Mucosa of descending colon (tissue), 3 donors: ENCODE measurements around the gene MAEA. TPM values are rescaled to one million over a fixed set of nuclear protein-coding genes. Genes with fewer than 3 reads are reported as not detected.

Experiments used
- ATAC-seq: fragments of 200-7000 bp; cut with Tn5 transposase; one replicate; pipeline ENCODE4 v1.9.1; 2020; ENCODE audit warnings: mild to moderate bottlenecking, moderate library complexity
- DNase-seq, 3 donors: peaks; one replicate each; pipeline ENCODE4 v3.0.0-alpha.2; 2020
- H3K36me3 ChIP-seq: fragments of 200-600 bp; one replicate; pipeline ENCODE4 v1.8.0; 2021; ENCODE audit warnings: low read depth, mild to moderate bottlenecking
- H3K4me1 ChIP-seq: fragments of 200-600 bp; one replicate; pipeline ENCODE4 v1.8.0; 2021; ENCODE audit warnings: low read depth, mild to moderate bottlenecking
- H3K4me3 ChIP-seq: fragments of 200-600 bp; one replicate; pipeline ENCODE4 v1.8.0; 2021; ENCODE audit warnings: mild to moderate bottlenecking
- H3K9me3 ChIP-seq: fragments of 200-600 bp; one replicate; pipeline ENCODE4 v1.8.0; 2021; ENCODE audit warnings: mild to moderate bottlenecking
- CTCF ChIP-seq: fragments of 200-600 bp; IDR thresholded peaks from one replicate; pipeline ENCODE4 v1.8.0; 2022; ENCODE audit warnings: antibody characterized with exemption, mild to moderate bottlenecking
- intact Hi-C, 2 donors: fragments of 100-400 bp; cut with DNase I in 1 of 2; cut with micrococcal nuclease in 1 of 2; formaldehyde crosslinking; loops; one replicate each; pipeline versions ENCODE4 v1.11.0 to v1.11.1; 2022; cut with DNase I, micrococcal nuclease
- total RNA-seq, 3 donors: library from RNA; stranded (reverse); fragmentation: NEBNext Ultra II Directional in 2 of 3; extraction: Animal tissue kit (Norgen Biotek cat#: 25700) in 2 of 3; gene quantifications; one replicate each; pipeline versions ENCODE4 v1.2.1 to v1.2.4, GENCODE V29; 2021 to 2023
- donor health status: DM: no; HTN: no; CAD: no; lungs with moderate emphysema.
- donor health status: DM: no; HTN: no; CAD: no.
- donor health status: DM: no; HTN: yes; CAD: no.

MAEA gene
- total RNA-seq, 3 donors from 2014 or later, result 75.5 to 112 (median 98.4) TPM

DNA sequence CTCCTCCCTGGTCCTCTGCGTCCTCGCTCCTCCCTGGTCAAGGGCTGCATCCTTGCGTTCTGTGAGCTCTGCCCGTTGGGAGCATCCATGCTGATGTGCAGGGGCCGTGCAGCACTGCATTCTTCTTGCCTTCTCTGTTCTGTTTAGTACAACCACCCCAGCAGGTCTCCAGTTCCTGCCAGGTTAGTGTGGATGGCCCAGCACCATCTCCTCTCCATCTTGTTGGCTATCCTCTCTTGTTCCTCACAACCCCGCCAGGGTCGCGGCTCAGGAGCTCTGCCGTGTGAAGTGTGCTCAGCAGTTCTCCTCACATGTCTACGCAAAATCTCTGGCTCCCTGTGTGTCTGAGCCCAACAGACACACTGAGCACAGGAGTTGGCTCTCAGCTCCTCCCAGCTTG lies 10.4 kb upstream of the MAEA start:
- DNase-seq (no peak), ATAC-seq (no peak)
- H3K4me3 ChIP-seq, result no peak overlapping the region
- intact Hi-C loops, result no loop called here
- no peaks in the 10 kb centered on the region for H3K36me3 ChIP-seq
- no peaks in the 10 kb centered on the region for H3K9me3 ChIP-seq
- H3K4me1 ChIP-seq, result no peaks in the 10 kb centered on the region
- no peak for TF ChIP-seq CTCF

GRCh38 chr4:1283711-1284110 lies 6.0 kb upstream of the MAEA start:
- intact Hi-C loops, result no loop called here
- no peaks in the 10 kb centered on the region for H3K4me1 ChIP-seq
- H3K4me3 ChIP-seq, result no peak overlapping the region
- DNase-seq (no peak), ATAC-seq (no peak)
- TF ChIP-seq CTCF, result no peak
- H3K36me3 ChIP-seq, result no peaks in the 10 kb centered on the region
- H3K9me3 ChIP-seq, result no peaks in the 10 kb centered on the region

DNA sequence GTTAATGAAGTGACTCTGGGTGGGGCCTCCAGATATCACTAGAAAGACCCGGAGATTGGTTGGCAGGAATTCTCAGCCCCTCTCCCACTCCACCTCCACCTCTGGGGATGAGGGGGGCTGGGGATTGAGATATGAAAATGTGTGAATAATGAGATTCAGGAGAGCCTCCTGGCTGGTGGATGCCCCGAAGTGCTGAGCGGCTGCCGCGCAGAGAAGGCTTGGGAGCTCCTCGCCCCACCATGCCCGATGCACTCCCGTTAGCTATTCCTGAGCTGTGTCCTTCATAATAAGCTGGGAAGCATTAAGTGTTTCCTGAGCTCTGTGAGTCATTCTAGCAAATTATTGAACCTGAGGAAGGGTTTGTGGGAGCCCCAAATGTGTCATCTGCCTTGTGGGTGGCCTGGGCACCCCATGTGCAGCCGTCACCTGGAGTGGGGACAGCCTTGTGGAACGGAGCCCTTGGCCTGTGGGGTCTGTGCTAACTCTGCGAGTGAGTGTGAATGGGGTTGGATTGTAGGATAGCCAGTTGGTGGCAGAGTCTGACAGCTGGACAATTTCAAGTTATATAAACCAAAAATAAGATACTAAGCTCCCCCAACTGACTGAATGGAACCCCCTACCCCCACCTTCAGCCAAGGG lies 4.4 kb upstream of the MAEA start:
- TF ChIP-seq CTCF, result no peak
- ATAC-seq (no peak), DNase-seq (no peak)
- Histone ChIP-seq H3K4me3 (no peak overlapping the region), H3K36me3 (no peaks in the 10 kb centered on the region), H3K9me3 (no peaks in the 10 kb centered on the region), H3K4me1 (peaks cover 4% of the 10 kb centered on the region)
- intact Hi-C loops, result no loop called here

DNA sequence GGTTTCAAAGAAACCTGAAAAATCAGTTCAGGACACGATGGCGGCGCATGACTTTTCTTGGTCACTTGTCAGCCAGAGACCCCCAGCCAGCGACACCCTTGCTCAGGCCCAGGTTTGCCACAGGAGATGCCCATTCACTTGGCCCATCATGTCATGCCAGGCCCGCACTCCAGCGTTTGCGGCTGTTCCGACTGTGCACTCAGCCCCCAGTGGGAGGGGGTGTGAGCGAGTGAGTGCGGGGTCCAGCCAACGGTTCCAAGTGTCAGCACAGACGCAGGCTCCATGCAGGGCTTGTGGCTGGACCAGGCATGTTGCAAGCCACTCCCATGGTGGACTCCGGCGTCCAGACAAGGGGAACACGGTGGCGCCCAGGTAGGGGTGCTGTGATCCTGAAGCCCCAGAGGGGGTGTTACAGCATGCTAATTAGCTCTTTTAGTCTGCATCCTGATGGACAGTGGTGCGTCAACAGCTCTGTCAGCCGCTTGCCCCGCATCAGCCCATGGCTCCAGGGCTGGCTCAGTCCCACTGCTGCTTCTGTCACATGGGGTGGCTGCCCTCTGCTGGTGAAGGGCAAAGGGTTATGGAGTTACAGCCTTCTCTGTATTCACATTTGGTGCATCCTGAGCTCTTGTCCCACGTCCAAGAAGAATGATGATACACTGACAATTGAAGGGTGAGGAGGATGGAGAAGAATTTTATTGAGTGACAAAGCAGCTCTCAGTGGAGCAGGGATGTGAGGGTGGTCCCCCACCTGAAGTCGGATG lies 3.7 kb upstream of the MAEA start:
- intact Hi-C loops, result no loop called here
- Histone ChIP-seq H3K4me3 (no peak overlapping the region), H3K4me1 (peaks cover 10% of the 10 kb centered on the region), H3K9me3 (no peaks in the 10 kb centered on the region), H3K36me3 (no peaks in the 10 kb centered on the region)
- ATAC-seq (no peak), DNase-seq (peak in 1 of 3 donors; percentile 40)
- no peak for TF ChIP-seq CTCF

DNA sequence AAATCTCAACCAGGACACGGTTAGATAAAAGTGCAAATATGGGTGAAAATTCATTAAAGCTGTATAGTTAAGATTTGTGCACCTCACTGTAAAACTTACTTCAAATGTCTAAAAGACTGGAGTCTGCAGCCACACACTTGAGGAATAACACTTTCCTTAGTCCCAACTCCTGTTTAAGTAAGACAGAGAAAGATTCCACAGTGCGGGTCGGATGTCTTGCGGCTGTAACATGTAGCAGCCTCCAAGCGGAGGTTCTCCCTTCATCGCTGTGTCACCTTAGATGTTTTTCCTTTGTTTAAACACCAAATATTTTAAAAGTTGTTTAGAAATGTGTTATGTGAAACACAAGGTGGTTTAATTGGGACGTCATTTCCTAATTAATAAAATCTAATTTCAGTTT lies 905 bp upstream of the MAEA start:
- H3K9me3 ChIP-seq, result no peaks in the 10 kb centered on the region
- no peak overlapping the region for H3K4me3 ChIP-seq
- H3K36me3 ChIP-seq, result no peaks in the 10 kb centered on the region
- intact Hi-C loops, result no loop called here
- ATAC-seq (no peak), DNase-seq (no peak)
- TF ChIP-seq CTCF, result no peak
- H3K4me1 ChIP-seq, result peaks cover 28% of the 10 kb centered on the region
